ENCODE results near the gene MMADHC. TPM values are rescaled to one million over a fixed set of nuclear protein-coding genes. Genes with fewer than 3 reads are reported as not detected.
A peak's percentile ranks its signal among the peaks of the same experiment; 100 is the strongest.

Gene MMADHC
- total and polyA plus RNA-seq, 10 donors = 38.0 to 85.6 (median 66.2) TPM

- WGBS, 5 donors = 77 to 86% (median 82%) methylated on average over 7 of the region's 7 CpGs
- H3K4me1 ChIP-seq = no peaks in the 10 kb centered on the region
- no peak for TF ChIP-seq POLR2AphosphoS5 (IDR thresholded peaks at IDR 0.05)
- TF ChIP-seq CTCF (IDR thresholded peaks at IDR 0.05 in 8 of 11, conservative IDR thresholded peaks at IDR 0.05 in 3 of 11) = no peak
- TF ChIP-seq POLR2A (IDR thresholded peaks at IDR 0.05) = no peak
- no peak overlapping the region for H3K27ac ChIP-seq
- H3K36me3 ChIP-seq = no peaks in the 10 kb centered on the region
- H3K9me3 ChIP-seq = peaks cover 0 to 3% (median under 1%) of the 10 kb centered on the region in 8 donors
- H3K4me3 ChIP-seq = no peak overlapping the region
- DNase-seq = no peak
- peaks cover 0 to 7% (median 0%) of the 10 kb centered on the region in 7 donors for H3K27me3 ChIP-seq (replicated peaks in 1 of 7)
- intact Hi-C loops (cut with DNase I; ENCODE audit: low total_unique reads) = no loop called here
Observed at GRCh38 chr2:149527998-149528755, 59.4 kb downstream of the MMADHC start.

GRCh38 chr2:149526689-149527088 is 60.9 kb downstream of the MMADHC start:
- Histone ChIP-seq H3K27ac (no peak overlapping the region), H3K36me3 (no peaks in the 10 kb centered on the region), H3K4me1 (no peaks in the 10 kb centered on the region), H3K4me3 (no peak overlapping the region), H3K9me3 (peaks cover 0 to 14% (median 5%) of the 10 kb centered on the region in 8 donors), H3K27me3 (replicated peaks in 1 of 7) (peaks cover 0 to 7% (median 0%) of the 10 kb centered on the region in 7 donors)
- WGBS, 5 donors = 65 to 97% (median 90%) methylated on average over 2 of the region's 2 CpGs
- no peak for DNase-seq
- intact Hi-C loops (cut with DNase I; ENCODE audit: low total_unique reads) = no loop called here
- no peak for TF ChIP-seq POLR2A (IDR thresholded peaks at IDR 0.05)
- TF ChIP-seq POLR2AphosphoS5 (IDR thresholded peaks at IDR 0.05) = no peak
- no peak for TF ChIP-seq CTCF (IDR thresholded peaks at IDR 0.05 in 8 of 11, conservative IDR thresholded peaks at IDR 0.05 in 3 of 11)

GRCh38 chr2:149525323-149525722 is 62.3 kb downstream of the MMADHC start:
- 82 to 96% (median 92%) methylated on average over 5 to 9 of the region's 9 CpGs for WGBS, 5 donors
- Histone ChIP-seq H3K27me3 (replicated peaks in 1 of 7) (peaks cover 0 to 7% (median 0%) of the 10 kb centered on the region in 7 donors), H3K4me1 (no peaks in the 10 kb centered on the region), H3K4me3 (no peak overlapping the region), H3K9me3 (peaks cover 0 to 14% (median 5%) of the 10 kb centered on the region in 8 donors), H3K36me3 (no peaks in the 10 kb centered on the region), H3K27ac (no peak overlapping the region)
- TF ChIP-seq CTCF (IDR thresholded peaks at IDR 0.05 in 8 of 11, conservative IDR thresholded peaks at IDR 0.05 in 3 of 11) (no peak), POLR2AphosphoS5 (IDR thresholded peaks at IDR 0.05) (no peak), POLR2A (IDR thresholded peaks at IDR 0.05) (no peak)
- DNase-seq = peak; percentile 54
- intact Hi-C loops (cut with DNase I; ENCODE audit: low total_unique reads) = no loop called here

Small RNA genes within 50 kb of the gene (small RNA-seq; reads per million reads assigned to genes)
- gene RNU6-601P = 0 reads per million in 4 donors
